ENCODE measurements around the gene PDE7B. TPM values are rescaled to one million over a fixed set of nuclear protein-coding genes. Genes with fewer than 3 reads are reported as not detected.

The PDE7B gene
- total RNA-seq, 1 experiment from 2014 or later = not detected

GRCh38 chr6:135870722-135871121, 19.2 kb downstream of the PDE7B start:
- ChIA-PET POLR2A (ENCODE audit: unreplicated experiment) (no interaction called here), CTCF (no interaction called here)
- no peak overlapping the region for H3K27ac ChIP-seq (ENCODE audit: low read length)
- TF ChIP-seq CTCF (conservative IDR thresholded peaks at IDR 0.05; ENCODE audit: low read depth, low read length) = no peak
- no peak for TF ChIP-seq EZH2phosphoT487 (IDR thresholded peaks at IDR 0.05; ENCODE audit: borderline replicate concordance, low read length)
- no peak for TF ChIP-seq EZH2 (IDR thresholded peaks at IDR 0.05; ENCODE audit: low read length, unreplicated experiment)
- H4K20me1 ChIP-seq (ENCODE audit: low read length) = no peaks in the 10 kb centered on the region
- BruUV-seq (replicated peaks) = no TSS peak
- no peaks in the 10 kb centered on the region for H3F3A ChIP-seq (ENCODE audit: low read length, unreplicated experiment)
- no peaks in the 10 kb centered on the region for H3K9me2 ChIP-seq (replicated peaks; ENCODE audit: low read length)
- ATAC-seq (no peak), DNase-seq (peak; percentile 9)
- H2AFZ ChIP-seq (ENCODE audit: low read length) = no peak overlapping the region
- H3K9ac ChIP-seq (ENCODE audit: low read length) = no peak overlapping the region
- H3K4me1 ChIP-seq (ENCODE audit: insufficient read depth, low read length) = no peaks in the 10 kb centered on the region
- intact Hi-C loops (cut with micrococcal nuclease) = no loop called here
- H3K4me2 ChIP-seq (ENCODE audit: low read length) = no peak overlapping the region
- no peaks in the 10 kb centered on the region for H3K27me3 ChIP-seq (ENCODE audit: low read length)
- H3K4me3 ChIP-seq (ENCODE audit: low read length) = no peak overlapping the region
- no peaks in the 10 kb centered on the region for H3K9me3 ChIP-seq (ENCODE audit: low read length)
- H3K79me2 ChIP-seq (ENCODE audit: low read length) = no peaks in the 10 kb centered on the region
- H3K36me3 ChIP-seq (ENCODE audit: low read depth, low read length) = no peaks in the 10 kb centered on the region

- Histone ChIP-seq H3K4me3 (ENCODE audit: low read length) (no peak overlapping the region), H3K36me3 (ENCODE audit: low read depth, low read length) (no peaks in the 10 kb centered on the region), H3K9ac (ENCODE audit: low read length) (no peak overlapping the region), H3K9me3 (ENCODE audit: low read length) (no peaks in the 10 kb centered on the region), H3K4me1 (ENCODE audit: insufficient read depth, low read length) (no peaks in the 10 kb centered on the region), H3K27me3 (ENCODE audit: low read length) (no peaks in the 10 kb centered on the region), H2AFZ (ENCODE audit: low read length) (no peak overlapping the region), H3K9me2 (replicated peaks; ENCODE audit: low read length) (no peaks in the 10 kb centered on the region), H3K79me2 (ENCODE audit: low read length) (no peaks in the 10 kb centered on the region), H3F3A (ENCODE audit: low read length, unreplicated experiment) (no peaks in the 10 kb centered on the region), H3K4me2 (ENCODE audit: low read length) (no peak overlapping the region), H3K27ac (ENCODE audit: low read length) (no peak overlapping the region), H4K20me1 (ENCODE audit: low read length) (no peaks in the 10 kb centered on the region)
- POLR2A ChIA-PET (ENCODE audit: unreplicated experiment) = interaction anchor here (0.6 kb wide), 1 partner anchor 19 kb away, joined by 6 read pairs; no protein-coding TSS in a partner anchor
- CTCF ChIA-PET = no interaction called here
- ATAC-seq (no peak), DNase-seq (no peak)
- BruUV-seq (replicated peaks) = no TSS peak
- TF ChIP-seq EZH2phosphoT487 (IDR thresholded peaks at IDR 0.05; ENCODE audit: borderline replicate concordance, low read length) = no peak
- no peak for TF ChIP-seq EZH2 (IDR thresholded peaks at IDR 0.05; ENCODE audit: low read length, unreplicated experiment)
- TF ChIP-seq CTCF (conservative IDR thresholded peaks at IDR 0.05; ENCODE audit: low read depth, low read length) = no peak
- intact Hi-C loops (cut with micrococcal nuclease) = no loop called here
Measured at GRCh38 chr6:135871296-135871695, 19.8 kb downstream of the PDE7B start.

- no TSS peak for BruUV-seq (replicated peaks)
- no peak for ATAC-seq
Measured at GRCh38 chr6:135871878-135872277, 20.4 kb downstream of the PDE7B start.

More at GRCh38 chr6:135871878-135872277, 20.4 kb downstream of the PDE7B start:
- Histone ChIP-seq H2AFZ (ENCODE audit: low read length) (no peak overlapping the region), H3K4me1 (ENCODE audit: insufficient read depth, low read length) (no peaks in the 10 kb centered on the region), H3K27me3 (ENCODE audit: low read length) (no peaks in the 10 kb centered on the region), H3K36me3 (ENCODE audit: low read depth, low read length) (no peaks in the 10 kb centered on the region), H3K9me3 (ENCODE audit: low read length) (no peaks in the 10 kb centered on the region), H3K79me2 (ENCODE audit: low read length) (no peaks in the 10 kb centered on the region), H4K20me1 (ENCODE audit: low read length) (no peaks in the 10 kb centered on the region), H3F3A (ENCODE audit: low read length, unreplicated experiment) (no peaks in the 10 kb centered on the region), H3K4me2 (ENCODE audit: low read length) (no peak overlapping the region), H3K9ac (ENCODE audit: low read length) (no peak overlapping the region), H3K27ac (ENCODE audit: low read length) (no peak overlapping the region), H3K9me2 (replicated peaks; ENCODE audit: low read length) (no peaks in the 10 kb centered on the region), H3K4me3 (ENCODE audit: low read length) (no peak overlapping the region)
- intact Hi-C loops (cut with micrococcal nuclease) = no loop called here
- TF ChIP-seq EZH2phosphoT487 (IDR thresholded peaks at IDR 0.05; ENCODE audit: borderline replicate concordance, low read length) = no peak
- ChIA-PET POLR2A (ENCODE audit: unreplicated experiment) (interaction anchor here (0.6 kb wide), 1 partner anchor 19 kb away, joined by 6 read pairs; no protein-coding TSS in a partner anchor), CTCF (no interaction called here)
- no peak for DNase-seq
